ENCODE data around the gene SUMF2.
"Not testable (repeated sequence)": the region's sequence is repeated elsewhere in the genome, so short reads cannot be mapped to it uniquely, and the experiment has no call there.

SUMF2 gene

DNA sequence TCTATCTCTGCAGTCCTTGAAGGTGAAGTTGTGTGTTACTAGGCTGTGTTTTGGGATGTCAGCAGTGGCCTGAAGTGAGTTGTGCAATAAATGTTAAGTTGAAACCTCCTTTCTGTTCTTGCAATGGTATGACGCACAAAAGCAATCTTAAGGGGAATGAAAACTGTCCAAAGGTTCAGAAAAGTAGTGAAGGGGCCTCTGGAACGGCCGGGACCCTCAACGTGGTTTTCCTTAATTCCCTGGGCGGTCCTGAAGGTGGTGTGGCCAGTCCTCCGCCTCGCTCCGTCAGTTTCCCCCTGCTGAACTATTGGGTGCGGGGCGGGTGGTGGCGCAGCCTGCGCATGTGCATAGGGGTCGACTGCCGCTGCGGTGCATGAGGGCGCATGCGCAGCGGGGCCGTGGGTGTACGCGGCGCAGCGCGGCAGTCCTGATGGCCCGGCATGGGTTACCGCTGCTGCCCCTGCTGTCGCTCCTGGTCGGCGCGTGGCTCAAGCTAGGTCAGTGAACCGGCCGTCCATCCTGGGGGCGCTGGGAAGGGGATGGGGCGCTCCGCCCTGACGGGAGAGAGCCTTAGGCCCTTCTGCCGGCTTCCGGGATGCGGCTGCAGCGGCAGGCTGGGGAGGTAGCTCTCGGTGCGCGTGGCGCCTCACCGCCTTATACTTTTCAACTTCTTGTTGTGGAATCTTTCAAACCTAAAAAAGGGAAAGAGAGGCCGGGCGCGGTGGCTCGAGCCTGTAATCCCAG, at the start of gene SUMF2:
TSS of gene SUMF2 (plus strand) at position 405 of the 744 bp plus-strand sequence. CDS start at position 431, 26 bp downstream.
- peak; percentile 85 for DNase-seq

DNA sequence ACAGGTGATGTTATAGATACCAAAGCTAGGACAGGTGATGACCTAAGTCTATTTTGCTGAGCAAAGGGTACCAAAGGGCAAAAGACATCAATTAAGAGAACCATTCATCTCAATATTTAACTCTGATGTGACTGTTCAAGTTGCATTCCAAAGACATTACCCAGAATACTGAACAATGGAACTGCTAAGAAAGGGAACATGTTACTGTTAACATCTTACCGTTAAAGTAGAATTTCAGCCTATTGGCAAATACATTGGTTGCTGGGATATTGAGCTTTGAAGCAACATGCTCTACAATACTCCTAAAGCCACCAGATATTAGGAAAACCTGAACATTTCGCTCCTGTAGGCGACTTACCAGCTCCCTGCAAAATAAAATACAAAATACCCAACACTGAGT, 47.1 kb upstream of the SUMF2 start:
- DNase-seq = not testable (repeated sequence)

DNA sequence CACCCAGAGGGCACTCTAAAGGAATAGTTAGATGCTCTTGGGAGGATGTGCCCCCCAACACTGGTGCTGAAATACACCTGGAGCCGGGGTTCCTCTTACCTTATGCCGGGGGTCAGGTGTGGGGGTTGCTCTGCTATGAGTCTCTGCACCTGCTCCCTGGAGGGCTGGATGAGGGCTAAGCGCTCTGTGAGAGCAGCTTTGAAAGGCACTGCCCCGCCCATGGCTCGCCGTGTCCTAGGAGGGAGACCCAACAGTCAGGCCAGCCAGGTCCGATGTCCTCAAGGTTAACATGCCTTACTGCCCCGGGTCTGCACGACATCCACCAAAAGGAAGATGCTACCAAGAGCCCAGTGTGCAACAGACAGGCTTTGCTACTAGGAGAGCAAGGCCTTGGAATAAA, 44.6 kb upstream of the SUMF2 start:
- no peak for DNase-seq

DNA sequence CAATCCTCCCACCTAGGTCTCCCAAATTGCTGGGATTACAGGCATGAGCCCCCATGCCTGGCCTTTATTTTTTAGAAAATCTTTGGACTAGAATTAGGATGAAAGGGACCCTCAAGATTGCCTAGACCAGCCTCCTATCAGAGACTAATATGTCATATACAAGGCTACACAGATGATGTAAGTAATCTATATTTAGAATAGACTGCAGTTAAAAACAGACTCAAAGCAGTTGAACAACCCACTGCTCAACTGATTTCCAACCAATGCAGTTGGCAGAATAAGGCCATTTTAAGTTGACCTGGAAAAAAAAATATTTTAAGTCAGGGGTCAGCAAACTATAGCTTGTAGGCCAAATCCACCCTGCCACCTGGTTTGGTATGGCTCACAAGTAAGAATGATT, 40.6 kb upstream of the SUMF2 start:
- DNase-seq = no peak

DNA sequence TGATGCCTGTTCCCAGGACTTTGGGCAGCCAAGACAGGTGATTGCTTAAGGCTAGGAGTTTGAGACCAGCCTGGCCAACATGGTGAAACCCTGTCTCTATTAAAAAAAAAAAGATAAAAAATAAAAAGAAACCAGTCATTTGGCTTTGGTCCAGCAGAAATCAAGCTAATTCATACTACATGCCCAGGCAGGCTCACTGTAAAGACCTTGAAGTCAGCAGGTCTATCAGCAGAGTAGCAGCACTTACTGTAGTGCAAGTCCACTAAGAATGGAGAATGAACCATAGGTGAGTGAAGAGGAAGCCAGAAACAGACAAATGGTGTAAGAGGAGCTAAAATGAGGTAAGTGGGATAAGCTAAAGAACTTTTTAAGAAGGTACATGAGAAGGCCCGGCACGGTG, 37.5 kb upstream of the SUMF2 start:
- DNase-seq = no peak

DNA sequence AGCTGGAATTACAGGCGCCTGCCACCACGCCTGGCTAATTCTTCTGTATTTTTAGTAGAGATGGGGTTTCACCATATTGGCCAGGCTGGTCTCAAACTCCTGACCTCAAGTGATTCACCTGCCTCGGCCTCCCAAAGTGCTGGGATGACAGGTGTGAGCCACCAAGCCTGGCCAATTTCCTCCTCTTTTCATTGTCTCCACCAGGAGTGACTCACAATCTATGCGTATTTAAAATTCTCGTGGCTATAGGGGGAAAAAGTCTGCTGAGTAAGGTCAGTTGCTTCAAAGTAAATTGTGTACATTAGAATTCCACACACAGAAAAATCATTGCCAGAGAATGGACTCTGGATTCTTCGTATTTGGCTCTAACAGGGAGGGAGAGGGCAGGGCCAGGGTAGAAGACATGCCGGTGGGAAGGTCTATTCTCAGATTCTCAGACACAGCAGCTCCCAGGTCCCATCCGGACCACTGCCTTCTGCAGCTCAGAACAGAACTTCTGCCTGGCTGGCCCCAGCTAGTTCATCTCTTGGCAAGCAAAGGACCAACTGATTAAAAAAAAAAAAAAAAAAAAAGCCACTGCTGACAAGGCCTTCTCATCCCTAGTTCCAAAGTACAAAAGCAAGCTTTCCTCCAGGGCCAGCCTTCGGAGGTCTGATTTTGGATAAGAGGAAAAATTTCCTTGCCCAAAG, 35.0 kb upstream of the SUMF2 start:
- peak; percentile 20 for DNase-seq

DNA sequence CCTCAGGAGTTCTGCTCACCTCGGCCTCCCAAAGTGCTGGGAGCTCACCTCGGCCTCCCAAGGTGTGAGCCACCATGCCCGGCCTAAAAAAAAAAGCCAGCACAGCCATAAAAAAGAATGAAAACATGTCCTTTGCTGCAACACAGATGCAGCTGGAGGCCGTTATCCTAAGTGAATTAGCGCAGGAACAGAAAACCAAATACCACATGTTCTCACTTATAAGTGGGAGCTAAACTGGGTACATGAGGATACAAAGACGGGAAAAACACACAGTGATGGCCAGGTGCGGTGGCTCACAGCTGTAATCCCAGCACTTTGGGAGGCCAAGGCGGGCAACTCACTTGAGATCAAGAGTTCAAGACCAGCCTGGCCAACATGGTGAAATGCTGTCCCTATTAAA, 33.7 kb upstream of the SUMF2 start:
- no peak for DNase-seq

DNA sequence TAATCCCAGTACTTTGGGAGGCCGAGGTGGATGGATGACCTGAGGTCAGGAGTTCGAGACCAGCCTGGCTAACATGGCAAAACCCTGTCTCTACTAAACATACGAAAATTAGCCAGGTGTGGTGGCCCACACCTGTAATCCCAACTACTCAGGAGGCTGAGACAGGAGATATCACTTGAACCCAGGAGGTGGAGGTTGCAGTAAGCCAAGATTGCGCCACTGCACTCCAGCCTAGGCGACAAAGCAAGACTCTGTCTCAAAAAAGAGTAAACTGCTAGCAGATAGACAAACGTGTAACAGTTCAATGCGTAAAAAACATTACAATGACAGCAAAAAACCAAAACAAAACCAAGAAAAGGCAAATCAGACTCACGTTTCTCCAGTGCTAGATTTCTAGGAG, 32.5 kb upstream of the SUMF2 start:
- not testable (repeated sequence) for DNase-seq

DNA sequence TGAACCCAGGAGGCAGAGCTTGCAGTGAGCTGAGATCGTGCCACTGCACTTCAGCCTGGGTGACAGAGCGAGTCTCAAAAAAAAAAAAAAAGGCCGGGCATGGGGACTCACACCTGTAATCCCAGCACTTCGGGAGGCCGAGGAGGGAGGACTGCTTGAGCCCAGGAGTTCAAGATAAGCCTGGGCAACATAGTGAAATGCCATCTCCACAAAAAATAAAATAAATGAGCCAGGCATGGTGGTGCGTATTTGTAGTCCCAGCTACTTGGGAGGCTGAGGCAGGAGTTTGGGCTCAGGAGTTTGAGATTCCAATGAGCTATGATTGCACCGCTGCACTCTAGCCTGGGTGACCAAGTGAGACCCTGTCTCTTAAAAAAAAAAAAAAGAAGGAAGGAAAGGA, 31.5 kb upstream of the SUMF2 start:
- not testable (repeated sequence) for DNase-seq

DNA sequence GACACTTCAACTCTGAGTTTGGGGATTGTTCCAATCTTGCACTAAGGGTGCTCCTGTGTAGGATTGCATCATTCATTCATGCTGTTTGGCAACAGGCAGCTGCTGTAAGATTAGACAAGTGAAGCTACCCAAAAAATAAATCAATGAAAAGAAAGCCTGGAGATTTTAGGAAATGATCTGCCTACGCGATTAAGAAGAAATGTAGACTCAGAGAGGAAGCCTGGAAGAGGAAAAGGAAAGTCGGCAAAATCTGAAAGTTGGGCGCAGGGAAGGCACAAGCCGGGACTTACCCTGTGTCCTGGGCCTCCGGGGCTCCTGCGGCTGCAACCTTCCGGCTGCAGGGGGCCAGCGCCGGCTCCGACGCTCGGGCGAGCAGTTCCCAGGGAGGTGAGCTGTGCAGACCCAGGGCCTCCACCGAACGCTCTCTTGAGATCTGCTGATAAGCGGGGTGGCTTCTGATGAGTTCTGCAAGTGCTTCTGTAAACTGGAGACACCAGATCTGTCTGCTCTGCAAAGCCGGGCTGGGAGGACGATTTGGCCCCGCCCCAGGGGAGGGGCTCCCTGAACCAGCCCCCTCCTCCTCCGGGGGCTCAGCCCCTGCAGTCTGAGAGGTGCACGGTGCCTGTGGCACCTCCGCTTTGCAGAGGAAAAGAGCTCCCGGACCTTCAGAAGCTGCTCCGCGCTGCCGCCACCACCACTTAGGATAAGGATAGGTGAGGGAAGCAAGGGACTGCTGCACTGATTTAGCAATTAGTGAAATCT, 30.2 kb upstream of the SUMF2 start:
- DNase-seq = peak; percentile 64

DNA sequence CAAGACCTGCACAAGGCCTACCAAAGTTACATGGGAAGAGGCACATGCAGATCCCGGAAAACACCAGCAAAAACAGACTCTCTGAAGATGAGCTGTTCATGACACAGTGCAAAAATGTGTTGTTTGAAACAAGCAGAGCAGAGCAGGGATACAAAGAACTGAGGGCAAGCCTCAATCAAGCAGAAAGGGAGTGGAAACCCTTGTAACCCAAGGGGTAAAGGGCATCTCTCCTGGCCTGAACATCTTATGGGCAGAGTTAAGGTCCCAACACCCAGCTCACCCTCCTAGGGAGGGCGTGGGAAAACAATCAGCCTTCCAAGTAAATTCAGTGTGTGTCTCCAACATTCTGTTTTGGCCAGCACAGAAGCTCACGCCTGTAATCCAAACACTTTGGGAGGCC, 23.4 kb upstream of the SUMF2 start:
- no peak for DNase-seq

DNA sequence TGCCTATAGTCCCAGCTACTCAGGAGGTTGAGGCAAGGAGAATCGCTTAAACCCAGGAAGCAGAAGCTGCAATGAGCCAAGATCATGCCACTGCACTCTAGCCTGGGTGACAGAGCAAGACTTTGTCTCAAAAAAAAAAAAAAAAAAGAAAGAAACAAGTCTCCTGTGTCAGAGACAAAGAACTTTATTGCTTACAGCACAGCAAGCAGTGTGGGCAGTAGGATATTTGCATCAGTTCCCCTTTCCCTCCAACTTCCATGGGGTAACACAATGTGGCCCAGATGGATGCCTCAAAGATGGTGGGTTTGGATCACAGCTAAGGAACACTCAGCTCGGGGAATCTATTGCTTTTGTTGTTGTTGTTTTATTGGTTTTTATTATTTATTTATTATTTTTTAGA, 18.3 kb upstream of the SUMF2 start:
- DNase-seq = not testable (repeated sequence)

DNA sequence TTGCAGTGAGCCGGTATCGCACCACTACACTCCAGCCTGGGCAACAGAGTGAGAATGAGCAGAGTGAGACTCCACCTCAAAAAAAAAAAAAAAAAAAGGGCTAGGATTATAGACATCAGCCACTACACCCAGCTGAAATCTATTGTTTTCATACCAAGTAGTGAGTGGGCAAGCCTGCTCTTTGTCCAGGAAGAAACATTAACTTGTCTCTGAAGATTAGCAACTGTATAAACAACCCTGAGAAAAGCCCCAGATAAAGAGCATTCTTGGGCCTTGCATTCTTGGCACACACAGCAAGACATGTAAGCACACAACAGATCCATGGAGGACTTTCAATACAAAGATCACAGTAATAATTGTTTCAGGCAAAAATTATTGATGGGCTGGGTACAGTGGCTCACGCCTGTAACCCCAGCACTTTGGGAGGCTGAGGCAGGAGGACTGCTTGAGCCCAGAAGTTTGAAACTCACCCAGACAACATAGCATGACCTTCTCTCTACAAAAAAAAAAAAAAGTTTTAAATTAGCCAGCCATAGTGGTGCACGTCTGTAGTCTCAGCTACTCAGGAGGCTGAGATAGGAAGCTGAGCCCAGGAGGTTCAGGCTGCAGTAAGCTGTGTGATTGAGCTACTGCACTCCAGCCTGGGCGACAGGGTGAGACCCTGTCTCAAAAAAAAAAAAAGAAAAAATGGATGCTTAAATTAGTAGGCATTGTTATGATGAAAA, 17.2 kb upstream of the SUMF2 start:
- DNase-seq = peak; percentile 65

DNA sequence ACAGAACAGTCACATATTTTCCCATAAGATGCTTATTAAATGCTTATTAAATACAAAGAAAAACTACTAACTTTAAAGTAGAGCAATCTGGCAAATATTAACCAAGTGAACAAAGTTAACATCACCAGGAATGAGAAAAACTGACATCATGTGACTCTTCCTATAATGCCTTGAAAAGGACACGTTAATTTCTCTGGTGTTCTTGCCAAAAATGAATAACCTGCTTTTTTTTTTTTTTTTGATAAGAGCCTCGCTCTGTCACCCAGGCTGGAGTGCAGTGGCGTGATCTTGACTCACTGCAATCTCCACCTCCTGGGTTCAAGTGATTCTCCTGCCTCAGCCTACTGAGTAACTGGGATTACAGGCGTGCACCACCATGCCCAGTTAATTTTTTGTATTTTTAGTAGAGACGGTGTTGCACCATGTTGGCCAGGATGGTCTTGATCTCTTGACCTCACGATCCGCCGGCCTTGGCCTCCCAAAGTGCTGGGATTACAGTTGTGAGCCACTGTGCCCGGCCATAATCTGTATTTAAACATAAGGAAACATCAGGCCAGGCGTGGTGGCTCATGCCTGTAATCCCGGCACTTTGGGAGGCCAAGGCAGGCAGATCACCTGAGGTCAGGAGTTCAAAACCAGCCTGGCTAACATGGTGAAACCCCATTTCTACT, 16.5 kb upstream of the SUMF2 start:
- DNase-seq = peak; percentile 33

DNA sequence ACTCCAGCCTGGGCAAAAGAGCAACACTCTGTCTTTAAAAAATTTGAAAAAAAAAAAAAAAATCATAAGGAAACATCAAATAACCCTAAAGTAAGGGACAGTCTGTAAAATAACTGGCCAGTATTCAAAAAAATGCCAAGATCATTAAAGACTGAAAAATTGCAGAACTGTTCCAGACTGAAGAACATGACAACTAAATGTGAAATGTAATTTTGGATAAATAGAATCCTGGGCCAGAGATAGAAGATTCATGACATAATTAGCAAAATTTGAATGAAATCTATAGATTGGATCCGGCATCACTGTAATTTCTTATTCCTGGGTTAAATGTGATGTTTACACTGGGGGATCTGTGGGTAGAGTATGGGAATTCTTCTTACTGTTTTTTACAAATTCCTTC, 15.8 kb upstream of the SUMF2 start:
- DNase-seq = no peak

DNA sequence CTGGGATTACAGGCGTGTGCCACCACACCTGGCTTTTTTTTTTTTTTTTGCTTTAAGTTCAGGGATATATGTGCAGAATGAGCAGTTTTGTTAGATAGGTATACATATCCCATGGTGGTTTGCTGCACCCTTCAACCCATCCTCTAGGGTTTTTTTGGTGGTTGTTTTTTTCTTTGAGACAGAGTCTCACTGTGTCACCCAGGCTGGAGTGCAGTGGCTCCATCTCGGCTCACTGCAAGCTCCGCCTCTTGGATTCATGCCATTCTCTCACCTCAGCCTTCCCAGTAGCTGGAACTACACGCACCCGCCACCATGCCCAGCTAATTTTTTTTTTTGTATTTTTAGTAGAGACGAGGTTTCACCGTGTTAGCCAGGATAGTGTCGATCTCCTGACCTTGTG, 15.3 kb upstream of the SUMF2 start:
- DNase-seq = not testable (repeated sequence)

DNA sequence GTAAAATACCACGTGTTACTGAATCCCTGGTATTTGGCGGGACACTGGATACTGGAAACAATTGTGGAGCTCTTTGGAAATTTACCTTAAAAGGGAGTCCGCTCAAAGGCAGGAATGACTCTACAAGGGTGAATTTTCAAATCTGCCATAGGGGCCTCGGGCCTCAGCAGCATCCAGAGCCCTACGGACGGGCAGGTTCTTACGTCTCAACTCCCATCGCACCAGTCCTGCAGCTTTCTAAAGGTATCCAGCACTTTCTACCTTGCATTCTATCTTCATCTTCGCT, 13.1 kb upstream of the SUMF2 start:
- DNase-seq = no peak

DNA sequence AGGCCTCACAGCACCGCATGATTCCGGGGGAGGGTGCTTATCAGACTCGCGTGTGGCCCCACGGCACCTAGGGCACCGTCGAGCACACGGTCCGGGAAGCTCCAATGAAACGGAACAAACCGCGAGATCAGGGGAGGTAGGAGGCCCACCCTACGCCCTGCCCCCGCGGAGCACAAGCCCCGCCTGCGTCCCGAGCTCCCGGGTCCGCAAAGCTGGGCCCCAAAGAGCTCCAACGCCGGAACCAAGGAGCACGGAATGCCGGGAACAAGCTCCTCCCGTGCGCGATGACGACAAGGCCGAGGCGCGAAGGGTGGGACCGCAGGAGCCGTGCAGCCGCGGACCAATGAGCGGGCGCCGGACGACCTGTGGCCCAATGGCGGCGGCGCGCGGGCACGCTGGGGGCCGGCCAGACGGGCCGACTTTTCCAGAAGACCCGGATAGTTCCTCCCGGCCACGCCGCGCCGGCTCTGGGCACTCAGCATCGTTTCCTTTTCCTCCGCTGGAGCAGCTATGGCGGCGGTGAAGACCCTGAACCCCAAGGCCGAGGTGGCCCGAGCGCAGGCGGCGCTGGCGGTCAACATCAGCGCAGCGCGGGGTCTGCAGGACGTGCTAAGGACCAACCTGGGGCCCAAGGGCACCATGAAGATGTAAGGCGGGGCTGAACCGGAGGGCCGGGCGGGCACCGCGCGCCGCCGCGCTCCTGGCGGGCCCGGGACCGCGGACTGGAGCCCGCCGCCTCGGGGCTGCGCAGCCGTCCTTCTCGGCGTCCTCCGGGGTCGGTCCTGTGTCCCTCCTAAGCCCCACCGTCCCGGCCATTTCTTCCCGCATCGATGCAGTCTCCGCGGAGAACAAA, 12.5 kb upstream of the SUMF2 start, which contains the start of the genes CCT6A and PSPH:
TSS of gene CCT6A (plus strand) at position 427 of the 853 bp plus-strand sequence. CDS start at position 511, 84 bp downstream.
TSS of gene PSPH (minus strand) at position 106 of the 853 bp plus-strand sequence. CDS start 30,232 bp downstream, outside the sequence.
- DNase-seq = peak; percentile 99

DNA sequence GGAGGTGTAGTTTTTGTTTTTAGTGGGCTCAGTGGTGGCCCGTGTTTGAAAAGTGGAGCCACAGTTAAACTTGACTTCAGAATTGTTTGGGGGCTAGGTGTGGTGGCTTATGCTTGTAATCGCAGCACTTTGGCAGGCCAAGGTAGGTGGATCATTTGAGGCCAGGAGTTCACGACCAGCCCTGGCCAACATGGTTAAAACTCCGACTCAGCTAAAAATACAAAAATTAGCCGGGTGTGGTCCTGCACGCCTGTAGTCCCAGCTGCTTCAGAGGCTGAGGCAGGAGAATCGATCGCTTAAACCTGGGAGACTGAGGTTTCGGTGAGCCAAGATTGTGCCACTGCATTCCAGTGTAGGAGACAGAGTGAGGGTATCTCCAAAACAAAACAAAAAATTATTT, 10.7 kb upstream of the SUMF2 start:
- DNase-seq = no peak

DNA sequence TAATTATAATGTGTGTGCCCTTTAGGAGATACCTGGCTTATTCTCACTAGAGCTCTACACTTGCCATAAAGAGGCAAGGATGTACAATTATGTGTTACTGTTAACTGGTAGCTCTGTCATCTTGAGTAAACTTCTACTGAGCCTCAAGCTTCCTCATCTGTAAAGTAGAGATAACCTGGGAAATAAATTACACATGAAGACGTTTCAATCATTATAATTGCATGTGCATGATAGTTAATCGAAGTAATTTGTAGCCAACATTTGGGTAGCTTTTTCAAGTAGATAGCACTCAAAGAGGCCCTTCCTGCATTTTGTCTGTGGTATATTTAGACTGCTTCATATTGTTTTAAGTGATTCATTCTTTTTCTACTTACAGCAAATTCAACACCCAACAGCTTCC, 10.1 kb upstream of the SUMF2 start:
- no peak for DNase-seq

DNA sequence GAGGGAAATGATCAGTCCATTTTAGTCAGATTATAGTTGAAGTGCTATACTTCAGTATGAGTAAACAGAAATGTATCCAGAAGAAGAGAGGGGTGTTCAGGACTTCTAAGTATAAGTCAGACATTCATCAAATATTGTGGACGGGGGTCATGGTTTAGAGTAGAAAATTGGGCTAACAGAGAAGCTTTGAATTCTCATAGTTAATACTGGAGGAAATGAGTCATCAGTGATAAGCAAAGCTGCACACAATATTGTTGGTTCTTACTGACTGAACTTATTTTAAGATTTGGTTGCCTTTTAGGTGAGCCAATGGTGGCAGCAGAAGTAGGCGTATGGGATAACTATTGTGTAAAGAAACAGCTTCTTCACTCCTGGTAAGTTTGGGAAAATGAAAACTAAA, 1.7 kb upstream of the SUMF2 start:
- DNase-seq = peak; percentile 77

DNA sequence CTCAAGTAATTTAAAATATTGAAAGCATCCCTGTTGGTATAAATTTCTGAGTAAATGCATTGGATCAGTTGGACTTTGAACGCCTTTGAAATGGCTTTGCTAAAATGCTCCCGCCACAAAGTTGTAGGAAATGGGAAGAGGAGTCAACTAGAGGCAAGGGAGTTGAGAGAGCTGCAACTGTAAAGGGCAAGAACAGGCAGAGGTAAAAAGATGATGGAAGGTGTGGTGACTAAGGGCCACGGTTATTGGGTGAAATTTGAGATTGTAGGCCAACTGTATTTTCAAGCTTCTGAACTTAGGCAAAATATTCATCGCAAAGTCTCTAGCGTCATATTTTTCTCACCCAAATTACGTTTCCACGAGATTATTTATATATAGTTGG, 595 bp upstream of the SUMF2 start:
- no peak for DNase-seq

Data from HCEC 1CT (cell line).